ENCODE data around the gene ARPP21.

ARPP21 gene

DNA sequence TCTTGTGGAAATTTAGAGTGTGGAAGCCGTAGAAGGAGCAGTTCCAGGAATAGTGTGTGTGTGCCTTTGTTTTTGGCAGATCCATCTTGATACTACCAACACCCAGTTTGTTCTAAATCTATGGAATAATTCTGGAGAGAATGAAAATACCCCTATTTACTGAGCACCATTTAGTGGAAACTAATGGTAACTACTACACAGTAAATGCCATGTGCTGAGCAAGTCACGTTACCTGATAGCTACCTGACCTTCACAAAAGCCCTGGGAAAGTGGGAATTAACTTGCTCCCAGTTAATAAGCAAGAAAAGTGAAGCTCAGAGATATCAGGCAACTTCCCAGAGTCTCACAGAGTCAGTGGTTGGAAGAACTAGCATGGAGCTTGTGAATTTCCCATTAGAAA, 137.7 kb downstream of the ARPP21 start:
- H3K36me3 ChIP-seq (ENCODE audit: control insufficient read depth, insufficient read depth, low read length) = no peaks in the 10 kb centered on the region
- H3K9ac ChIP-seq (ENCODE audit: low read depth, low read length) = no peak overlapping the region
- H3K27me3 ChIP-seq (ENCODE audit: control insufficient read depth, insufficient read depth, low read length) = no peaks in the 10 kb centered on the region
- H3K4me3 ChIP-seq (ENCODE audit: low read depth, low read length) = no peak overlapping the region
- no peaks in the 10 kb centered on the region for H3K4me1 ChIP-seq (ENCODE audit: control insufficient read depth, insufficient read depth, low read length)
- H3K9me3 ChIP-seq (ENCODE audit: control insufficient read depth, insufficient read depth, low read length) = no peaks in the 10 kb centered on the region

DNA sequence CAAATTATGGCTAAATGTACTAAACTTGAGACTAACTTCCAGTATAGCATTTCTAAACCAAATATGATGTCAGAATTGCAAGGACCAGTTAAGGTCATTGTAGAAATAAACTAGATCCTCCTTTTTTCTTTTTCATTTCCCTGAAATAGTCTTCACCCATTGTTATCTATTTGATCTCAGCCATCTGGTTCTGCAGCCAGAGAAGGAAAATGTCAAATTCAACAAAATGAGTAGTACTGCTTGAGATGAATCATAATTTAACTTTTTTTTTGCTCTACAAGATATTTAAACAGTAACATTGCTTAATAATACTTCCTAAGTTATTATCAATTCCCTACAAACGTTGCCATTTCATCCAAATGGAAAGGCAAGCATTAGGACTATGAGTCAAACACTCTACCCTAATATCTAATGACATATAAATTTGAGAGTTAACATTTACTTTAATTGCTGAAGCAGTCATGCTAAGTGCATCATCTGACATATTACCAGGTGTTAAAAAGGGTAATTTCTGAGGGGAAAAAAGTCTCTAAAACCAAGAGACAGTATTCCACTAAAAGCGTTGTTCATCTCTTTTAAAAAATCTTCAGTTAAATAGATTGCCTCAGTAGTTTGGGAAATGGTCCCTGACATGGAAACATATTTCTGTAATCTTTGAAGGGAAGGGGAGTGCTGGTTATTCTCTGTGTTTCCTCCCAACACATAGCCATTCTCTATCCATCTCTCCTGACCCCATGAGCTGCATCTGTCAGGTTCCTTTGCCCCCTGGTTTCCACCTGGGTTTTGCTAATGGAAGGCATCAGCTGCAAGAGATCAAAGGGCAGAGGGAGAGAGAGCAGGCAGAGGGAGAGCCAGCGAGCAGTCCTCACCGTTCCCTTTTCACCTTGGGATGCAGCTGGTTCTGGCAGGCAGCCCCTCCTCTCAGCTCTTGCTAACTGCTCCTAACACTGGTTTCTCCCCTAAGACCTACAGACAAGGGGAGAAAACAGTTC, 138.5 kb downstream of the ARPP21 start:
- no peak overlapping the region for H3K9ac ChIP-seq (ENCODE audit: low read depth, low read length)

DNA sequence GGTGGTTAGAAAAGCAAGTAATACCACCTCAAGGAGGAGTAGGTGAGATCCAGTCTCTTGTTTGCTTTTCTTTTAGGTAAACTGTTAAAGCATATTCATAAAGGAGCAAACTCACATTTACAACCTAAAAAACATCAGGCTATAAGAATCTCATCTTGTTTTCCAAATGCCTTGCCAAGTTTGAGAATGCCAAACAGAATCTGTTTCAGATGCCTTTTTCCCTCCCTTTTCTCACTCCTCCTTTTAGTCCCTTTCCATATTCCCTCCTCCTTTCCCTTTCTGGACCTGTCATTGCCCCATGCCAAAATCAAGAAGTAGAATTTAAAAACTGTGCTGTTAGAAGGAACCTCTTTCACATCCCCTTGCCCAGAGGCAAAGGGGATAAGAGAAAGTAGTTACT, 140.3 kb downstream of the ARPP21 start:
- Histone ChIP-seq H3K9ac (ENCODE audit: low read depth, low read length) (no peak overlapping the region), H3K27me3 (ENCODE audit: control insufficient read depth, insufficient read depth, low read length) (no peaks in the 10 kb centered on the region), H3K4me3 (ENCODE audit: low read depth, low read length) (no peak overlapping the region), H3K36me3 (ENCODE audit: control insufficient read depth, insufficient read depth, low read length) (no peaks in the 10 kb centered on the region), H3K4me1 (ENCODE audit: control insufficient read depth, insufficient read depth, low read length) (no peaks in the 10 kb centered on the region), H3K9me3 (ENCODE audit: control insufficient read depth, insufficient read depth, low read length) (no peaks in the 10 kb centered on the region)

More for the DNA sequence above, 138.5 kb downstream of the ARPP21 start:
- no peaks in the 10 kb centered on the region for H3K36me3 ChIP-seq (ENCODE audit: control insufficient read depth, insufficient read depth, low read length)
- H3K9me3 ChIP-seq (ENCODE audit: control insufficient read depth, insufficient read depth, low read length) = no peaks in the 10 kb centered on the region
- H3K4me3 ChIP-seq (ENCODE audit: low read depth, low read length) = no peak overlapping the region
- H3K27me3 ChIP-seq (ENCODE audit: control insufficient read depth, insufficient read depth, low read length) = no peaks in the 10 kb centered on the region
- H3K4me1 ChIP-seq (ENCODE audit: control insufficient read depth, insufficient read depth, low read length) = no peaks in the 10 kb centered on the region

DNA sequence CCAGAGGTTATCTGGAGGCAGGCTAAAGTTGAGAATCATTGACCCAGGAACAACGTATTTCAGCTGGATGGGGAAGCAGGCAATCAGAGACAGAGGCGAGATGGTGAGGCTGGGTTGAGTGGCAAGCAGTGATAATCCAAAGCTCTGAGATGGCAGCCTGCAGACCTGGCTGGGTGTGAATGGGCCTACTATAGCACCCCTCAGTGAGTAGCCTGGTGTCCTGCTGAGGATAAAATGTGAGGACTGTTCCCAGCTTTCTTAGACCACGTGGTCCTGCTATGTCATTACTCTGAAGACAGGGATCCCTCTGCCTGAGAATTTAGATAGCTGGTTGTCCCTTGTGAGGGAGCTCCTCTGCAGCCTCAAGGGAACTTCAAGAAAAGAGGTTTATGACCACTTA, 141.5 kb downstream of the ARPP21 start:
- Histone ChIP-seq H3K4me1 (ENCODE audit: control insufficient read depth, insufficient read depth, low read length) (no peaks in the 10 kb centered on the region), H3K4me3 (ENCODE audit: low read depth, low read length) (no peak overlapping the region), H3K9me3 (ENCODE audit: control insufficient read depth, insufficient read depth, low read length) (no peaks in the 10 kb centered on the region), H3K36me3 (ENCODE audit: control insufficient read depth, insufficient read depth, low read length) (no peaks in the 10 kb centered on the region), H3K27me3 (ENCODE audit: control insufficient read depth, insufficient read depth, low read length) (no peaks in the 10 kb centered on the region), H3K9ac (ENCODE audit: low read depth, low read length) (no peak overlapping the region)

DNA sequence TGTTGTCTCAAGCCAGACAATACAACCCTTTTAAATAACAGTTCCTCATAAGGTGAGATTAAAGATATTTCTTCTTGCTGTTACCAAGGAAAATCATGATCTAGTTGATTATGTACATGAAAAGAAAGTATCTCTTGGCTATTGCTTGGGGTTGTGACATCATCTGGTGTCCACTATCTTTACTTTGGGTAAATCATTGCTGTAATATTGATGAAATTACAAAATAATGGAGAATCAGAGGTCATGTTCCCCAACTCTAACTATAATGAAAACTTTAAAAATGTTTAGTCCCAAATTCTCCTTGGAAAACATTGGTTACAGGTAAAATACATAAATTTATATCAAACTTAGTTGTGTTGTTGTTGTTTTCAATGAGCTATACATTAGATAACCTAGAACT, 142.2 kb downstream of the ARPP21 start:
- H3K9ac ChIP-seq (ENCODE audit: low read depth, low read length) = no peak overlapping the region
- H3K27me3 ChIP-seq (ENCODE audit: control insufficient read depth, insufficient read depth, low read length) = no peaks in the 10 kb centered on the region
- no peaks in the 10 kb centered on the region for H3K9me3 ChIP-seq (ENCODE audit: control insufficient read depth, insufficient read depth, low read length)
- no peaks in the 10 kb centered on the region for H3K4me1 ChIP-seq (ENCODE audit: control insufficient read depth, insufficient read depth, low read length)
- no peak overlapping the region for H3K4me3 ChIP-seq (ENCODE audit: low read depth, low read length)
- H3K36me3 ChIP-seq (ENCODE audit: control insufficient read depth, insufficient read depth, low read length) = no peaks in the 10 kb centered on the region

DNA sequence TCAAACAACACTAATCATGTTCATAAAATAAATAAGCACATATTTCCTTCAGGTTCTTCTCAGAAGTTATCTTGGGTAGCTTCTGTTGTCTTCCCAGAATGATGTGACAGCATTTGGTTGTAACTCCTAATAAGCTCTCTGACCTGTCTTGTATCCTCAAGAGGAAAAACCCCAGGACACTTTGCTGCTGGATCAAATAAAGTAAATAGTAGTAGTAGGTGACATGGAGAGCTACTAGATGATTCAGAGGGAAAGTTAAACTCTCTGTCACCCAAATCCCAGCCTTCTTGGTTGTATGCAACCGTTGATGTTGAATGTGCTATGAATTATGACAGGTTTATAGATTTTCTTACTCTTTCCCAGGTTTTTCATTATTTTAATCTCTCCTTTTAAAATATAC, 143.0 kb downstream of the ARPP21 start:
- H3K4me1 ChIP-seq (ENCODE audit: control insufficient read depth, insufficient read depth, low read length) = no peaks in the 10 kb centered on the region
- H3K9me3 ChIP-seq (ENCODE audit: control insufficient read depth, insufficient read depth, low read length) = no peaks in the 10 kb centered on the region
- no peaks in the 10 kb centered on the region for H3K27me3 ChIP-seq (ENCODE audit: control insufficient read depth, insufficient read depth, low read length)
- no peak overlapping the region for H3K4me3 ChIP-seq (ENCODE audit: low read depth, low read length)
- no peak overlapping the region for H3K9ac ChIP-seq (ENCODE audit: low read depth, low read length)
- H3K36me3 ChIP-seq (ENCODE audit: control insufficient read depth, insufficient read depth, low read length) = no peaks in the 10 kb centered on the region

DNA sequence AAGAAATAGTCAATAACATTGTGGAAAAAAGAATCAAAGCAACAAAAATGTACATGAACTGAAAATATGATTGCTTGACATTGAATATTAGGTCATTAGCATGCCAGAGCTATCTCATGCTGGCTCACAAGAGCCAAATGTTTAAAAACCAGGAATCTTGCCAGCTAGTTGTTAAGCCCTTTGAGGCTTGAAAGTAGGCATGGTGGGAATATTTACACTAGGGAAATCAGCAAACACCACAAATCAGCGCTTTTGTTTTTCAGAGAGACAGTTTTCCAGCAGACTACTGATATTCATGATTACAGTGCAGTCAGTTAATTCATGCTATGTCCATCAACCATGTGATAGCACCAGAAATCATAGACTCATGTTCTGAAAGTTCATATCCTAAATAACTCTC, 144.8 kb downstream of the ARPP21 start:
- H3K27me3 ChIP-seq (ENCODE audit: control insufficient read depth, insufficient read depth, low read length) = no peaks in the 10 kb centered on the region
- H3K4me3 ChIP-seq (ENCODE audit: low read depth, low read length) = no peak overlapping the region
- no peaks in the 10 kb centered on the region for H3K4me1 ChIP-seq (ENCODE audit: control insufficient read depth, insufficient read depth, low read length)
- no peaks in the 10 kb centered on the region for H3K9me3 ChIP-seq (ENCODE audit: control insufficient read depth, insufficient read depth, low read length)
- no peak overlapping the region for H3K9ac ChIP-seq (ENCODE audit: low read depth, low read length)
- no peaks in the 10 kb centered on the region for H3K36me3 ChIP-seq (ENCODE audit: control insufficient read depth, insufficient read depth, low read length)

DNA sequence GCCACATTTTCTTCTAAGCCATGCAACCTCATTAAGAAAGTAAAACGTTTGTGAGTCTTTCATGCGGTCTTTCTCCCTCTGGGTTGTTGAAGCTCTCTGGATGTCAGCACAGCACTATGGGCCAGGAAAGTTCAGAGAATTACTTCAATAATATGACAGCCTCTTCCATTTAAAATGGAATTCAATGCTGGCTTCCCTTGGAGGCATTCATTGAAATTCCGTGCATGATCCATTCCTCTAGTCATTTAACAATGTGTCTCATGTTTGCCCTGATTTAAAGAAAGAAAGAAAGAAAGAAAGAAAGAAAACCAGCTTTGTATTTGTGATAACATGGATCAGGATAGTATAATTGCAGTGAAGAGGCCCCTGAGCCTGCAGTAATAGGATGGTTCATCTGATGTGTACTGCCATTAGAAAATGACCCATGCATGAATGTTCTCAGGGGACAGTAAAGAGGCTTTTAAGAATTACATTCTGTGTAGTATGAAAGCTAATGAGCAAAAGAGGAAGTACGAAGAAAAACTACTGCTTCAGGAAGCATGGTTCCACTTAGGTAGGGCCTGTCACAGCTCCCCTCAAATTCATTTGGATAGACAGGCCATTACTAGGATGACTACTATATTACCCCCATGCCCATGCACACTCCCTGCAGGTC, 146.0 kb downstream of the ARPP21 start:
- H3K4me3 ChIP-seq (ENCODE audit: low read depth, low read length) = no peak overlapping the region
- no peaks in the 10 kb centered on the region for H3K27me3 ChIP-seq (ENCODE audit: control insufficient read depth, insufficient read depth, low read length)
- no peak overlapping the region for H3K9ac ChIP-seq (ENCODE audit: low read depth, low read length)
- no peaks in the 10 kb centered on the region for H3K4me1 ChIP-seq (ENCODE audit: control insufficient read depth, insufficient read depth, low read length)
- no peaks in the 10 kb centered on the region for H3K36me3 ChIP-seq (ENCODE audit: control insufficient read depth, insufficient read depth, low read length)
- no peaks in the 10 kb centered on the region for H3K9me3 ChIP-seq (ENCODE audit: control insufficient read depth, insufficient read depth, low read length)

DNA sequence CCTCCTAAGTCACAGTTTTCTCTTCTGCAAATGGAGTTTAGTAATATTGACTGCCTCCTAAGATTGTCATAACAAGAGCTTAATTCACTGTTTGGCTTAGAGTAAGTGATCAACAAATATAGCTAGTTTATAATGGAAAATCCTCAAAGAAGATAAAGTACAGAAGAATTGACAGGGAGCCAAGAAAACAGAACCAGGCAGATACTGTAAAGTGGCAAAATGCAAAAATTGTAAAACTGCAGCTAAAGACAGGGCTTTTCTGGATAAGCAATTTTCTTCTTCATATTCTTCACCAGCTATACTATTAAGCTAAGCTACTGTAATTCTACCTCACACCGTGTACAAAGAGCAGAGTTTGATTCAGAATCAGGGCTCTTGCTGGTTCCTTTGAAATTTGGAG, 148.6 kb downstream of the ARPP21 start:
- Histone ChIP-seq H3K9me3 (ENCODE audit: control insufficient read depth, insufficient read depth, low read length) (no peaks in the 10 kb centered on the region), H3K9ac (ENCODE audit: low read depth, low read length) (no peak overlapping the region), H3K36me3 (ENCODE audit: control insufficient read depth, insufficient read depth, low read length) (no peaks in the 10 kb centered on the region), H3K4me3 (ENCODE audit: low read depth, low read length) (no peak overlapping the region), H3K4me1 (ENCODE audit: control insufficient read depth, insufficient read depth, low read length) (no peaks in the 10 kb centered on the region), H3K27me3 (ENCODE audit: control insufficient read depth, insufficient read depth, low read length) (no peaks in the 10 kb centered on the region)

DNA sequence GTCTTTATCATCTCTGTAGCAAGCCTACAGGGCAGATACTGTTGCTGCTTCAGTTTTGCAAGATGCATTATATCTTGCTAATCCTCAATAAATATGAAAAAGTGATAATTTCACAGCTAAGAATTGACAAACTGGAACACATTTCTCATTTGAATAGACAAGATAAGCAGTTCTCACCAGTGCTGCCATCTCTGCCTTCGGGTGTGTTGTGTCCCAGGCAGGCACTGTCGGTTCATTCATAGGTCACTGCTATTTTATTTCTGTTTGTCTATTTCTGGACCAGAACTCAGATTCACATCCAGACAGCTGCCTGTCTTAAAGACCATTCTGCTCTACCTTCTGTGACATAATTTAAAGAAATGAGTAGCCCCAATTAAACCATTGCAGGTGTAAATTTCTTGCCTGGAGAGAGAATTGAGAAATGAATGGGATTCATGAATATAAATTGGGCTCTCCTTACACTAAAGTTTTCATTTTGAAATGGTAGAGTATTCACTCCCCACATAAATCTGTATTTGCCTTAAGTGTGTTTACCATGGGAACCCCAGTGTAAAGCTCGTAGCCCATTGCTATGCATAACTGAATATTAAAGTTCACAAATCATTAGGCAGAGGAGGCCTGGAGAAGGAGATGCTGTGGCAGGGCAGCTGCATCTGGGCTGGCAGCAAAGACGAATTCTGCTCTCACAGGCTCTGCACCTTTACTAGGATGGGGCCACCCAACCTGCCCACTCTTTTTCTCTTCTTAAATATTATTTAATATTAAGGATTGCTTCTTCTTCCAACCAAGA, 149.9 kb downstream of the ARPP21 start:
- no peak overlapping the region for H3K9ac ChIP-seq (ENCODE audit: low read depth, low read length)
- no peaks in the 10 kb centered on the region for H3K36me3 ChIP-seq (ENCODE audit: control insufficient read depth, insufficient read depth, low read length)
- no peaks in the 10 kb centered on the region for H3K27me3 ChIP-seq (ENCODE audit: control insufficient read depth, insufficient read depth, low read length)
- no peaks in the 10 kb centered on the region for H3K4me1 ChIP-seq (ENCODE audit: control insufficient read depth, insufficient read depth, low read length)
- no peaks in the 10 kb centered on the region for H3K9me3 ChIP-seq (ENCODE audit: control insufficient read depth, insufficient read depth, low read length)
- H3K4me3 ChIP-seq (ENCODE audit: low read depth, low read length) = no peak overlapping the region

DNA sequence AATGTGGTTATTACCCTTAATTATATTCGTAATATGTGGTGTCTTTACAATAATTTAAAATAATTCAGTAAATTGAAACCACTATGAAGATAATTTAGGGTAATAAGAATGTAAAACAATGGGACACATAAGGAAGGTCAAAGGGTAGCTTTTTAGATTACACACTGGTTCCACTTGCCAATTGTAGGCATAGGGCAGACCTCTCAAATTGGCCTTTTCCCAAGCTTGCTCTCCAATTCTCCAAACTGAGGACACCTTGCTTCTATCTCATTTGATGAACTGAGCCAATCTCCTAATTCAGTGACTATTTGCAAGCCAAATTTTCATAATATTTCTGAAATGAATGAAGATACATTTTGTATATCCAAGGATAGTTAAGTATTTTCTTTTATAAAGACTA, 151.4 kb downstream of the ARPP21 start:
- H3K27me3 ChIP-seq (ENCODE audit: control insufficient read depth, insufficient read depth, low read length) = no peaks in the 10 kb centered on the region
- H3K36me3 ChIP-seq (ENCODE audit: control insufficient read depth, insufficient read depth, low read length) = no peaks in the 10 kb centered on the region
- no peaks in the 10 kb centered on the region for H3K9me3 ChIP-seq (ENCODE audit: control insufficient read depth, insufficient read depth, low read length)
- H3K9ac ChIP-seq (ENCODE audit: low read depth, low read length) = no peak overlapping the region
- no peaks in the 10 kb centered on the region for H3K4me1 ChIP-seq (ENCODE audit: control insufficient read depth, insufficient read depth, low read length)
- no peak overlapping the region for H3K4me3 ChIP-seq (ENCODE audit: low read depth, low read length)

All from iPS-15b (cell line).